Mucosa of descending colon (tissue), 3 donors: ENCODE measurements around the gene PEX14. TPM values are rescaled to one million over a fixed set of nuclear protein-coding genes. Genes with fewer than 3 reads are reported as not detected.

ENCODE experiments used
- ATAC-seq: fragments of 200-7000 bp; cut with Tn5 transposase; one replicate; pipeline ENCODE4 v1.9.1; 2020; ENCODE audit warnings: mild to moderate bottlenecking, moderate library complexity
- DNase-seq, 3 donors: peaks; one replicate each; pipeline ENCODE4 v3.0.0-alpha.2; 2020
- H3K36me3 ChIP-seq: fragments of 200-600 bp; one replicate; pipeline ENCODE4 v1.8.0; 2021; ENCODE audit warnings: low read depth, mild to moderate bottlenecking
- H3K4me1 ChIP-seq: fragments of 200-600 bp; one replicate; pipeline ENCODE4 v1.8.0; 2021; ENCODE audit warnings: low read depth, mild to moderate bottlenecking
- H3K4me3 ChIP-seq: fragments of 200-600 bp; one replicate; pipeline ENCODE4 v1.8.0; 2021; ENCODE audit warnings: mild to moderate bottlenecking
- H3K9me3 ChIP-seq: fragments of 200-600 bp; one replicate; pipeline ENCODE4 v1.8.0; 2021; ENCODE audit warnings: mild to moderate bottlenecking
- intact Hi-C, 2 donors: fragments of 100-400 bp; cut with DNase I in 1 of 2; cut with micrococcal nuclease in 1 of 2; formaldehyde crosslinking; loops; one replicate each; pipeline versions ENCODE4 v1.11.0 to v1.11.1; 2022; cut with DNase I, micrococcal nuclease
- total RNA-seq, 3 donors: library from RNA; stranded (reverse); fragmentation: NEBNext Ultra II Directional in 2 of 3; extraction: Animal tissue kit (Norgen Biotek cat#: 25700) in 2 of 3; gene quantifications; one replicate each; pipeline versions ENCODE4 v1.2.1 to v1.2.4, GENCODE V29; 2021 to 2023
- TF ChIP-seq, protein P1 (sequence below): fragments of 200-600 bp; IDR thresholded peaks from one replicate; pipeline ENCODE4 v1.8.0; 2022; ENCODE audit warnings: antibody characterized with exemption, mild to moderate bottlenecking
- donor health status: DM: no; HTN: no; CAD: no; lungs with moderate emphysema.
- donor health status: DM: no; HTN: no; CAD: no.
- donor health status: DM: no; HTN: yes; CAD: no.

The PEX14 gene
- total RNA-seq, 3 donors from 2014 or later, result 18.9 to 23.8 (median 21.3) TPM

DNA sequence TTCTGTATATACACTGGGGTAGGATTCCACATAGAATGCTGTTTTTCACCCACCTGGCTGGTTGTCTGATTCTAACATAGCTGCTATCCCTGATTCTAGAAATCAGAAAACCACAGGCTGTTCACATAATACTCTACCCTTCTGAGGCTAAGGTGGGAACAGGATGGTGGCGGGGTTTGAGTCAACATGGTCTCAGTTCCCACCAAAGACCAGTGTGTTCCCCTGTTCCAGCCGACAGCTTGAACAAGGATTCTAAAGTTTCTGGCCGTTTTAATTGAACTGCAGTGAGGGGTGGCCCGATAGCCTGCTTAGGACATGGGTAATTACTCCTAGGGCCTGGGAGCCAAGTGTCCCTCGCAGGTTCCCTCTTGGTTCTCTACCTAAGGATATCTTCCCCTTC lies 38.4 kb downstream of the PEX14 start:
- no peak for ATAC-seq
- Histone ChIP-seq H3K9me3 (no peaks in the 10 kb centered on the region), H3K36me3 (no peaks in the 10 kb centered on the region), H3K4me3 (no peak overlapping the region), H3K4me1 (peaks cover 22% of the 10 kb centered on the region)
- TF ChIP-seq, protein P1, sequence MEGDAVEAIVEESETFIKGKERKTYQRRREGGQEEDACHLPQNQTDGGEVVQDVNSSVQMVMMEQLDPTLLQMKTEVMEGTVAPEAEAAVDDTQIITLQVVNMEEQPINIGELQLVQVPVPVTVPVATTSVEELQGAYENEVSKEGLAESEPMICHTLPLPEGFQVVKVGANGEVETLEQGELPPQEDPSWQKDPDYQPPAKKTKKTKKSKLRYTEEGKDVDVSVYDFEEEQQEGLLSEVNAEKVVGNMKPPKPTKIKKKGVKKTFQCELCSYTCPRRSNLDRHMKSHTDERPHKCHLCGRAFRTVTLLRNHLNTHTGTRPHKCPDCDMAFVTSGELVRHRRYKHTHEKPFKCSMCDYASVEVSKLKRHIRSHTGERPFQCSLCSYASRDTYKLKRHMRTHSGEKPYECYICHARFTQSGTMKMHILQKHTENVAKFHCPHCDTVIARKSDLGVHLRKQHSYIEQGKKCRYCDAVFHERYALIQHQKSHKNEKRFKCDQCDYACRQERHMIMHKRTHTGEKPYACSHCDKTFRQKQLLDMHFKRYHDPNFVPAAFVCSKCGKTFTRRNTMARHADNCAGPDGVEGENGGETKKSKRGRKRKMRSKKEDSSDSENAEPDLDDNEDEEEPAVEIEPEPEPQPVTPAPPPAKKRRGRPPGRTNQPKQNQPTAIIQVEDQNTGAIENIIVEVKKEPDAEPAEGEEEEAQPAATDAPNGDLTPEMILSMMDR, result no peak
- no peak for DNase-seq
- intact Hi-C loops, result loop anchor here in 1 of 2 donors (10.0 kb wide), 1 partner anchor 352 kb away; no protein-coding TSS in a partner anchor

- DNase-seq, result no peak
- ATAC-seq, result no peak
- Histone ChIP-seq H3K4me3 (no peak overlapping the region), H3K9me3 (no peaks in the 10 kb centered on the region), H3K36me3 (no peaks in the 10 kb centered on the region), H3K4me1 (peaks cover 27% of the 10 kb centered on the region)
- TF ChIP-seq, protein P1, result no peak
- intact Hi-C loops, result loop anchor here in 1 of 2 donors (10.0 kb wide), 1 partner anchor 350 kb away; no protein-coding TSS in a partner anchor
Measured at GRCh38 chr1:10514490-10515235, 39.9 kb downstream of the PEX14 start.

- intact Hi-C loops, result loop anchor here in 1 of 2 donors (10.0 kb wide), 1 partner anchor 349 kb away; no protein-coding TSS in a partner anchor
- TF ChIP-seq, protein P1, result no peak
- H3K4me3 ChIP-seq, result no peak overlapping the region
- H3K9me3 ChIP-seq, result no peaks in the 10 kb centered on the region
- H3K4me1 ChIP-seq, result peaks cover 21% of the 10 kb centered on the region
- ATAC-seq (no peak), DNase-seq (no peak)
- H3K36me3 ChIP-seq, result no peaks in the 10 kb centered on the region
Measured at GRCh38 chr1:10515301-10515975, 40.7 kb downstream of the PEX14 start.

- no peak for DNase-seq
- peaks cover 13% of the 10 kb centered on the region for H3K4me1 ChIP-seq
- intact Hi-C loops, result loop anchor here in 1 of 2 donors (10.0 kb wide), 1 partner anchor 349 kb away; no protein-coding TSS in a partner anchor
- ATAC-seq, result no peak
- no peaks in the 10 kb centered on the region for H3K36me3 ChIP-seq
- no peaks in the 10 kb centered on the region for H3K9me3 ChIP-seq
- H3K4me3 ChIP-seq, result no peak overlapping the region
- TF ChIP-seq, protein P1, result no peak
Measured at GRCh38 chr1:10515976-10516750, 41.4 kb downstream of the PEX14 start.

DNA sequence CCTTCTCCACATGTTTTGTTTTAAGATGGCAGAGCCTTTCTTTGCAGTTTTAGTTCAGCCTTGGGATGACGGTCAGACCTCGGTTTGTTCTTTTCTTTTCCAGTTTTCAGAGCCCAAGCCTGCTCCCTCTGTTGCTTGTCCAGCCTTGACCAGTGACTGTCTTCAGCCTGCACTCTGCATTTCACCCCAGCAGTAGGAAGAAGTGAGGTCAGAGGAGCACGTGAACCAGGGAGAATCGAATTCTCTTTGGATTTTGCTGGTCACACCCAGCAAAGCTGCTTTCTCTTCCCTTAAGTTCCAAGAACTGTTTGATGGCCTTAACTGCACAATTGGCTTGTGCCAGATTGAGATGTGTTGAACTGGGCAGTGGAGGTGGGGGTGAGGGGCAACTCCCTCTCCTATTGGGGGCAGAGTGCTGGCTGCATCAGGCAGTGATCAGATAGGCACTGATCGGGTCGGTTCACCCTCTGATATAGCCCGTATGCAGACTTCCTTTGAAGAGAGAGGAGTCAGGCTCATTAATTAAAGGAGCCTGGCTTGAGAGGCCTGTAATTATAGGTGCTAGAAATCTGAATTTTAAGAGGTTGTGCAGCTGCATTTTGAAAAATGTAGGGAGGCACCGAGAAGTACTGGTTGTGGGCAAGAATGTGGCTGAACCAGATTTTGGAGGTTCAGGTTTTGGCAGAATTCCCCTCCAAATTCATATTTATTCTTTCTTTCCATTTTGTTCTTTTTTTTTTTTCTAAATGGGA lies 42.4 kb downstream of the PEX14 start:
- TF ChIP-seq, protein P1, result no peak
- peaks cover 5% of the 10 kb centered on the region for H3K4me1 ChIP-seq
- no peak for ATAC-seq

More for the DNA sequence above, 42.4 kb downstream of the PEX14 start:
- no peaks in the 10 kb centered on the region for H3K36me3 ChIP-seq
- intact Hi-C loops, result loop anchor here in 1 of 2 donors (10.0 kb wide), 1 partner anchor 348 kb away; no protein-coding TSS in a partner anchor
- no peak for DNase-seq
- H3K9me3 ChIP-seq, result no peaks in the 10 kb centered on the region
- no peak overlapping the region for H3K4me3 ChIP-seq
